K562 (cell line): ENCODE data around the gene LRP1-AS. TPM values are rescaled to one million over a fixed set of nuclear protein-coding genes. Genes with fewer than 3 reads are reported as not detected.

Experiments used
- ATAC-seq: fragments of 200-7000 bp; cut with Tn5 transposase; 3 replicates; pipeline ENCODE4 v1.9.1; 2020; ENCODE audit warnings: moderate library complexity
- BruUV-seq: library from RNA; stranded (reverse); fragments of 400-500 nt; replicated peaks from 2 replicates; lab custom pipeline; 2021; lab: Mats Ljungman, UMichigan
- CTCF ChIA-PET: fragments of 300-600 bp; formaldehyde crosslinking; extraction: SDS; loops from one replicate; lab custom pipeline; 2021; ENCODE audit warnings: low intra/inter-chr PET ratio; lab: Yijun Ruan, JAX
- POLR2A ChIA-PET: fragments of 300-600, 350-650 bp; sonication (Branson Sonifier 250); formaldehyde crosslinking; extraction: SDS; loops from one replicate; lab custom pipeline; 2021; ENCODE audit warnings: antibody characterized with exemption, inconsistent platforms; lab: Yijun Ruan, JAX
- DNase-seq, 4 experiments: peaks; one replicate each; pipeline versions ENCODE4 v3.0.0 to v3.0.0-alpha.2; 2011 to 2018; ENCODE audit warnings: low spot score in 3 of 4, mixed read lengths in 3 of 4; ENCODE audit errors: extremely low read depth in 1 of 4
- FAIRE-seq: peaks from 2 replicates; lab custom pipeline; 2011; peaks lifted over from hg19 to GRCh38; lab: Jason Lieb, UNC
- H2AFZ ChIP-seq: 2 replicates; pipeline ENCODE4 v1.6.0; 2011; ENCODE audit warnings: low read depth, low read length, control low read depth, inconsistent platforms
- H3K27ac ChIP-seq: fragments of 200-600 bp; 3 replicates; pipeline ENCODE4 v1.8.0; 2011; ENCODE audit warnings: low read depth, mild to moderate bottlenecking, control low read depth, inconsistent platforms, low read length, moderate library complexity, mixed read lengths; ENCODE audit errors: extremely low read depth
- H3K27me3 ChIP-seq, 2 experiments: fragments of 300-600 bp in 1 of 2; 2 replicates in 1 of 2; 3 replicates in 1 of 2; pipeline versions ENCODE4 v1.6.0 to v1.8.0; 2011; ENCODE audit warnings: inconsistent platforms in 2 of 2, low read length in 2 of 2, mild to moderate bottlenecking in 1 of 2, mixed read lengths in 1 of 2, moderate library complexity in 1 of 2; ENCODE audit not compliant: control insufficient read depth in 2 of 2, insufficient read depth in 2 of 2
- H3K36me3 ChIP-seq: fragments of 300-600 bp; 3 replicates; pipeline ENCODE4 v1.8.0; 2011; ENCODE audit warnings: mild to moderate bottlenecking, low read length, inconsistent platforms; ENCODE audit not compliant: control insufficient read depth, insufficient read depth
- H3K4me1 ChIP-seq, 2 experiments: fragments of 200-600 bp in 1 of 2; replicated peaks in 1 of 2; 2 replicates in 1 of 2; 3 replicates in 1 of 2; pipeline versions ENCODE4 v1.5.1 to v1.8.0; 2011; ENCODE audit warnings: inconsistent platforms in 2 of 2, low read length in 2 of 2, mild to moderate bottlenecking in 1 of 2, mixed read lengths in 1 of 2, moderate library complexity in 1 of 2; ENCODE audit not compliant: control insufficient read depth in 2 of 2, insufficient read depth in 2 of 2
- H3K4me2 ChIP-seq: 2 replicates; pipeline ENCODE4 v1.6.1; 2011; ENCODE audit warnings: low read length, control low read depth, inconsistent platforms, mixed read lengths; ENCODE audit not compliant: insufficient read depth
- H3K4me3 ChIP-seq: fragments of 200-600 bp; sonication (generic), shearing (Covaris generic); 2 replicates; pipeline ENCODE4 v1.5.1; 2016; ENCODE audit warnings: control low read depth, inconsistent platforms
- H3K79me2 ChIP-seq: fragments of 200-600 bp; 3 replicates; pipeline ENCODE4 v1.8.0; 2011; ENCODE audit warnings: low read length, inconsistent platforms; ENCODE audit not compliant: control insufficient read depth, insufficient read depth
- H3K9ac ChIP-seq, 2 experiments: 2 replicates each; pipeline versions ENCODE4 v1.6.0 to v1.6.1; 2011; ENCODE audit warnings: low read depth in 2 of 2, low read length in 2 of 2, control low read depth in 1 of 2, inconsistent platforms in 1 of 2, mild to moderate bottlenecking in 1 of 2, mixed read lengths in 1 of 2; ENCODE audit not compliant: insufficient read depth in 1 of 2
- H3K9me1 ChIP-seq: one replicate; pipeline ENCODE4 v1.6.0; 2011; ENCODE audit warnings: inconsistent platforms, mild to moderate bottlenecking, low read length, moderate library complexity; ENCODE audit not compliant: control insufficient read depth, insufficient read depth
- H3K9me3 ChIP-seq: replicated peaks from 2 replicates; pipeline ENCODE4 v1.5.1; 2011; ENCODE audit warnings: low read depth, low read length, inconsistent platforms; ENCODE audit not compliant: control insufficient read depth, insufficient read depth
- H4K20me1 ChIP-seq: replicated peaks from 2 replicates; pipeline ENCODE4 v1.6.1; 2011; ENCODE audit warnings: low read length, inconsistent platforms, mixed read lengths; ENCODE audit not compliant: control insufficient read depth, insufficient read depth
- BCL6 ChIP-seq: fragments of 250-450 bp; sonication (Bioruptor Pico); IDR thresholded peaks from 2 replicates; pipeline ENCODE4 v1.4.0; 2020
- CBFA2T3 ChIP-seq: fragments of 450-650 bp; IDR thresholded peaks from 2 replicates; pipeline ENCODE4 v1.6.1; 2017
- ETS2 ChIP-seq: IDR thresholded peaks from 2 replicates; pipeline ENCODE4 v1.6.1; 2016; ENCODE audit warnings: borderline replicate concordance, missing genetic modification characterization, mild to moderate bottlenecking, moderate library complexity, missing compliant biosample characterization; ENCODE audit not compliant: poor library complexity, severe bottlenecking
- KAT8 ChIP-seq: fragments of 450-650 bp; IDR thresholded peaks from 2 replicates; pipeline ENCODE4 v1.6.1; 2016; ENCODE audit warnings: low read depth, mild to moderate bottlenecking
- MCM2 ChIP-seq: fragments of 450-650 bp; IDR thresholded peaks from 2 replicates; pipeline ENCODE4 v1.6.1; 2017; ENCODE audit warnings: low read depth, mild to moderate bottlenecking
- MTA2 ChIP-seq: fragments of 450-650 bp; IDR thresholded peaks from 2 replicates; pipeline ENCODE4 v1.6.1; 2016; ENCODE audit warnings: low read depth
- NCOA2 ChIP-seq, 2 experiments: fragments of 450-650 bp; IDR thresholded peaks; 2 replicates each; pipeline ENCODE4 v1.6.1; 2018; ENCODE audit warnings: mild to moderate bottlenecking in 2 of 2, moderate library complexity in 1 of 2; ENCODE audit not compliant: partially characterized antibody in 2 of 2
- PRMT5 ChIP-seq: sonication (generic); formaldehyde crosslinking; IDR thresholded peaks from 2 replicates; pipeline ENCODE4 v1.5.0; 2020; ENCODE audit warnings: missing genetic modification reagents
- RFX5 ChIP-seq: IDR thresholded peaks from 2 replicates; pipeline ENCODE4 v1.6.1; 2011; ENCODE audit warnings: low read depth, mild to moderate bottlenecking, improper control_type of control experiment, low read length
- SIRT6 ChIP-seq: IDR thresholded peaks from one replicate; pipeline ENCODE4 v1.6.1; 2012; ENCODE audit warnings: low read depth, mild to moderate bottlenecking, control low read depth, inconsistent platforms, low read length, moderate library complexity
- SRSF9 ChIP-seq: fragments of 200-400 bp; formaldehyde crosslinking; IDR thresholded peaks from 2 replicates; pipeline ENCODE4 v1.6.1; 2017; ENCODE audit warnings: low read depth, low read length, borderline replicate concordance
- TEAD4 ChIP-seq, 2 experiments: sonication (generic) in 1 of 2; formaldehyde crosslinking in 1 of 2; IDR thresholded peaks; 2 replicates each; pipeline versions ENCODE4 v1.6.1 to v1.8.0; 2012 to 2022; ENCODE audit warnings: borderline replicate concordance in 1 of 2, inconsistent platforms in 1 of 2, low read length in 1 of 2, mild to moderate bottlenecking in 1 of 2, missing genetic modification reagents in 1 of 2
- TOE1 ChIP-seq, 2 experiments: fragments of 450-650 bp in 1 of 2; sonication (generic) in 1 of 2; formaldehyde crosslinking in 1 of 2; IDR thresholded peaks; 2 replicates each; pipeline versions ENCODE4 v1.7.1 to v1.8.0; 2016 to 2022; ENCODE audit warnings: borderline replicate concordance in 2 of 2, mild to moderate bottlenecking in 2 of 2, antibody characterized with exemption in 1 of 2, inconsistent platforms in 1 of 2, low read depth in 1 of 2, missing genetic modification reagents in 1 of 2, moderate library complexity in 1 of 2
- ZBTB43 ChIP-seq: sonication (generic); formaldehyde crosslinking; IDR thresholded peaks from 2 replicates; pipeline ENCODE4 v1.8.0; 2023; ENCODE audit warnings: mild to moderate bottlenecking, missing genetic modification reagents
- ZNF609 ChIP-seq: sonication (generic); formaldehyde crosslinking; IDR thresholded peaks from 2 replicates; pipeline ENCODE4 v1.8.1; 2023; ENCODE audit warnings: missing genetic modification reagents, mild to moderate bottlenecking, borderline replicate concordance
- ZNF668 ChIP-seq: fragments of 250-450 bp; sonication (Bioruptor Pico); IDR thresholded peaks from 2 replicates; pipeline ENCODE4 v1.8.0; 2022; ENCODE audit warnings: mild to moderate bottlenecking, inconsistent platforms
- WGBS: fragments of 100-300 bp; shearing (Covaris generic); methylation state at CpG from one replicate; pipeline ENCODE4 v1.1.6; 2016; ENCODE audit warnings: low coverage, mixed read lengths; ENCODE audit not compliant: insufficient coverage; ENCODE audit errors: missing lambda C conversion rate; 5-methylcytosine and 5-hydroxymethylcytosine counted together
- in situ Hi-C: fragments of 300-500 bp; cut with MboI; formaldehyde crosslinking; loops from 4 replicates; pipeline ENCODE4 v1.15.0; 2018; ENCODE audit warnings: inconsistent platforms, mixed read lengths
- intact Hi-C: fragments of 100-400 bp; cut with micrococcal nuclease; formaldehyde crosslinking; loops from 2 replicates; pipeline ENCODE4 v1.14.2; 2022
- polyA plus RNA-seq, 8 experiments: library from polyadenylated mRNA; depleted of rRNA in 4 of 8; stranded (reverse) in 5 of 8; unstranded in 3 of 8; fragments of >200 nt; fragmentation: Nextera tagmentation in 2 of 8; fragmentation: Illumina TruSeq in 1 of 8; extraction: Ambion mirVana in 2 of 8; extraction: Trizol in 1 of 8; gene quantifications; 2 replicates each; pipeline versions ENCODE4 v1.2.1 to v1.2.3, GENCODE V29; 2011 to 2014; ENCODE audit warnings: inconsistent platforms in 1 of 8, missing spikeins in 1 of 8
- total RNA-seq, 7 experiments: library from RNA; depleted of rRNA in 6 of 7; stranded (reverse); fragments of >200 nt in 6 of 7; fragmentation: Illumina TruSeq in 2 of 7; extraction: Trizol in 2 of 7; gene quantifications; 2 replicates each; pipeline versions ENCODE4 v1.2.1 to v1.2.3, GENCODE V29; 2011 to 2021; ENCODE audit warnings: low replicate concordance in 1 of 7

Gene LRP1-AS
- total and polyA plus RNA-seq, 9 of the 15 experiments (the other 6 are each of a cell fraction or from before 2014, with no cell fraction given): not detected

- BruUV-seq: no TSS peak
- H3K36me3 ChIP-seq: no peaks in the 10 kb centered on the region
- H3K4me3 ChIP-seq: no peak overlapping the region
- H3K27ac ChIP-seq: no peak overlapping the region
- FAIRE-seq: peak; percentile 83
- in situ Hi-C loops (no loop called here), intact Hi-C loops (no loop called here)
- CTCF ChIA-PET: no interaction called here
- 2% methylated on average over 5 of the region's 5 CpGs for WGBS
- no peaks in the 10 kb centered on the region; the same call in 1 of the 2 replicates for H4K20me1 ChIP-seq
- POLR2A ChIA-PET: interaction anchor here (0.6 to 1.1 kb wide), 6 partner anchors 9 to 783 kb away, joined by 3 to 8 read pairs (median 3); partner anchors contain the start of genes DDIT3 and PAN2
- DNase-seq: peak; percentile 33 to 71 (median 43)
- no peaks in the 10 kb centered on the region for H3K79me2 ChIP-seq
- H3K4me1 ChIP-seq: peaks cover 14 to 20% of the 10 kb centered on the region in 2 experiments; a peak in 4 of 5 replicates
- ATAC-seq: peak; percentile 56
- H3K9me3 ChIP-seq: no peaks in the 10 kb centered on the region
- no peaks in the 10 kb centered on the region for H3K9me1 ChIP-seq
- peak overlapping the region in 1 of 2 experiments; percentile 3; a peak in 1 of 4 replicates for H3K9ac ChIP-seq
- no peak overlapping the region for H3K4me2 ChIP-seq
- no peak overlapping the region for H2AFZ ChIP-seq
- H3K27me3 ChIP-seq: no peaks in the 10 kb centered on the region
- no peak for TF ChIP-seq ZNF668
- no peak for TF ChIP-seq ETS2
- no peak for TF ChIP-seq ZBTB43 (CRISPR knock-in tag)
- no peak for TF ChIP-seq TOE1 (IDR thresholded peaks at IDR 0.05; ENCODE audit: borderline replicate concordance)
- TF ChIP-seq TOE1 (CRISPR knock-in tag; IDR thresholded peaks at IDR 0.05; ENCODE audit: borderline replicate concordance, low read depth): no peak
- no peak for TF ChIP-seq ZNF609 (CRISPR knock-in tag)
- no peak for TF ChIP-seq MCM2
- no peak for TF ChIP-seq KAT8
- no peak for TF ChIP-seq PRMT5 (CRISPR knock-in tag)
- TF ChIP-seq SRSF9: no peak
- TF ChIP-seq BCL6 (CRISPR knock-in tag): no peak
- no peak for TF ChIP-seq NCOA2 (IDR thresholded peaks at IDR 0.05; ENCODE audit: partially characterized antibody in 2 of 2)
- peak; percentile 67; the same call in 1 of the 2 replicates for TF ChIP-seq TEAD4 (IDR thresholded peaks at IDR 0.05; ENCODE audit: low read length)
- no peak for TF ChIP-seq TEAD4 (CRISPR knock-in tag; IDR thresholded peaks at IDR 0.05; ENCODE audit: borderline replicate concordance)
- no peak for TF ChIP-seq RFX5
- TF ChIP-seq MTA2: peak; percentile 38; the same call in 1 of the 2 replicates
- peak; percentile 85 for TF ChIP-seq CBFA2T3
- no peak for TF ChIP-seq SIRT6
Measured at GRCh38 chr12:57116580-57117281, 30.7 kb downstream of the LRP1-AS start.
